HL-60 (cell line): ENCODE data around the gene VSIG1.
A peak's percentile ranks its signal among the peaks of the same experiment; 100 is the strongest.

Source experiments
- CTCF ChIP-seq: IDR thresholded peaks from one replicate; pipeline ENCODE4 v1.5.1; 2011; ENCODE audit warnings: low read length, control low read depth, inconsistent platforms; ENCODE audit not compliant: insufficient read depth
- GABPA ChIP-seq: IDR thresholded peaks from 2 replicates; pipeline ENCODE4 v1.6.1; 2012; ENCODE audit warnings: low read depth
- SPI1 ChIP-seq: IDR thresholded peaks from 2 replicates; pipeline ENCODE4 v1.6.1; 2012; ENCODE audit warnings: low read depth, mild to moderate bottlenecking, borderline replicate concordance

DNA sequence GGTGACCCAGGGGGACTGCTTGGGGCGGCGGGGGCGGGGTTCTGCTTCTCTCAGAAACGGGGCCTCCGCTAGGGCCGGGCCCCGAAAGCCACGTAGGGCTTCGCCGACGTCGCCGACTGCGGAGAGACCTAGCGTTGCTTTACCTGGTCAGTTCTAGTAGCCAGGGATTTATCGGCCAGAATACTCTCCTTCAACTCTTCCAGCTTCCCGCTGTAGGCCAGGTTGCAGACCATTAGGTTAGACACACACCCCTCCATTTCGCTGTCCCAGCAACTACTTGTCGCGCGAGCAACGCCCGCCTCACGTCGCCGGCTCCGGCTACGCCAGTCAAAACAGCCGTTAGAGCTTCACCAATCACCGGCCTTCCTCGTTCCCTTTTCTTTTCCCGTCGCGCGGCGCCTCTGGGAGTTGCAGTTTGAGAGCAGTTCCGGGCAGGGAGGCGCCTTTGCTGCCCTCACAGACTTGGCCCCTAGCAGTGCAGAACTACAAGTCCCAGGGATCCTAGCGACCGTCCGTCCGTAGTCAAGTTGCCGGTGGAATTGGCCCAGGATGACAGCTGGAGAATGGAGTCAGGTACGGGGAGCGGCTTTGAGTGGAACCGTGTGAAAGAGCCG lies 46.5 kb downstream of the VSIG1 start, which contains the start of the genes ATG4A and PSMD10:
- TF ChIP-seq GABPA: peak; percentile 64
- TF ChIP-seq CTCF: no peak
- peak; percentile 16; the same call in 1 of the 2 replicates for TF ChIP-seq SPI1
